HepG2 (cell line): ENCODE results near the gene EED. TPM values are rescaled to one million over a fixed set of nuclear protein-coding genes. Genes with fewer than 3 reads are reported as not detected.

Source experiments
- ATF6 ChIP-seq: sonication (generic); formaldehyde crosslinking; conservative IDR thresholded peaks from 2 replicates; pipeline ENCODE4 v1.4.0; 2020; ENCODE audit warnings: missing genetic modification reagents
- BATF2 ChIP-seq: sonication (generic); formaldehyde crosslinking; IDR thresholded peaks from 2 replicates; pipeline ENCODE4 v1.8.0; 2022; ENCODE audit warnings: mild to moderate bottlenecking, missing genetic modification reagents, moderate library complexity
- BRD4 ChIP-seq: sonication (generic); formaldehyde crosslinking; IDR thresholded peaks from 2 replicates; pipeline ENCODE4 v1.4.0; 2020; ENCODE audit warnings: missing genetic modification reagents
- IRF2 ChIP-seq: IDR thresholded peaks from 2 replicates; pipeline ENCODE4 v1.6.1; 2018; ENCODE audit warnings: missing genetic modification reagents, missing compliant biosample characterization
- KAT2B ChIP-seq: fragments of 150-350 bp; IDR thresholded peaks from 2 replicates; pipeline ENCODE4 v1.6.1; 2014; ENCODE audit warnings: low read depth, low read length, borderline replicate concordance
- MATR3 ChIP-seq: sonication (generic); formaldehyde crosslinking; IDR thresholded peaks from 2 replicates; pipeline ENCODE4 v1.4.0; 2020; ENCODE audit warnings: missing genetic modification reagents
- PAF1 ChIP-seq: IDR thresholded peaks from 2 replicates; pipeline ENCODE4 v1.6.1; 2016; ENCODE audit warnings: missing genetic modification reagents, missing compliant biosample characterization
- POLR2AphosphoS5 ChIP-seq: IDR thresholded peaks from 2 replicates; pipeline ENCODE4 v1.6.1; 2012; ENCODE audit warnings: low read depth, low read length
- RBM22 ChIP-seq: fragments of 200-400 bp; formaldehyde crosslinking; optimal IDR thresholded peaks from 2 replicates; pipeline ENCODE3; 2017; ENCODE audit warnings: mild to moderate bottlenecking, low read length, moderate library complexity
- SRF ChIP-seq: IDR thresholded peaks from 2 replicates; pipeline ENCODE4 v1.6.1; 2011; ENCODE audit warnings: mild to moderate bottlenecking, low read depth, low read length, moderate library complexity
- TOE1 ChIP-seq: sonication (generic); formaldehyde crosslinking; IDR thresholded peaks from 2 replicates; pipeline ENCODE4 v1.4.0; 2020; ENCODE audit warnings: mild to moderate bottlenecking, missing genetic modification reagents
- ZBTB42 ChIP-seq: sonication (generic); formaldehyde crosslinking; IDR thresholded peaks from 2 replicates; pipeline ENCODE4 v1.5.0; 2020; ENCODE audit warnings: mild to moderate bottlenecking, missing genetic modification reagents
- ZFP1 ChIP-seq: IDR thresholded peaks from 2 replicates; pipeline ENCODE4 v1.6.1; 2016
- ZMAT5 ChIP-seq: sonication (generic); formaldehyde crosslinking; IDR thresholded peaks from 2 replicates; pipeline ENCODE4 v1.5.0; 2020; ENCODE audit warnings: mild to moderate bottlenecking, low read depth, missing genetic modification reagents, borderline replicate concordance
- ZNF598 ChIP-seq: sonication (generic); formaldehyde crosslinking; IDR thresholded peaks from 2 replicates; pipeline ENCODE4 v1.5.1; 2020; ENCODE audit warnings: mild to moderate bottlenecking, missing genetic modification reagents, borderline replicate concordance
- ZNF619 ChIP-seq: sonication (generic); formaldehyde crosslinking; IDR thresholded peaks from 2 replicates; pipeline ENCODE4 v1.4.0; 2020; ENCODE audit warnings: mild to moderate bottlenecking, missing genetic modification reagents
- ZNF678 ChIP-seq: sonication (generic); formaldehyde crosslinking; IDR thresholded peaks from 2 replicates; pipeline ENCODE4 v1.4.0; 2020; ENCODE audit warnings: mild to moderate bottlenecking, missing genetic modification reagents
- ZNF761 ChIP-seq: sonication (generic); formaldehyde crosslinking; conservative IDR thresholded peaks from 2 replicates; pipeline ENCODE4 v1.4.0; 2020; ENCODE audit warnings: mild to moderate bottlenecking, missing genetic modification reagents
- ZNF782 ChIP-seq: sonication (generic); formaldehyde crosslinking; IDR thresholded peaks from 2 replicates; pipeline ENCODE4 v1.4.0; 2020; ENCODE audit warnings: missing genetic modification reagents, mild to moderate bottlenecking, borderline replicate concordance
- ZSCAN22 ChIP-seq: sonication (generic); formaldehyde crosslinking; IDR thresholded peaks from 2 replicates; pipeline ENCODE4 v1.4.0; 2020; ENCODE audit warnings: mild to moderate bottlenecking, missing genetic modification reagents
- polyA plus RNA-seq, 8 experiments: library from polyadenylated mRNA; depleted of rRNA in 3 of 8; stranded (reverse) in 7 of 8; unstranded in 1 of 8; fragments of >200 nt; fragmentation: Illumina TruSeq in 4 of 8; extraction: Trizol in 4 of 8; gene quantifications; 2 replicates each; pipeline versions ENCODE4 v1.2.1 to v1.2.3, GENCODE V29; 2011 to 2016; ENCODE audit warnings: low read depth in 4 of 8, missing spikeins in 1 of 8, mixed read lengths in 1 of 8; ENCODE audit not compliant: insufficient read depth in 1 of 8
- total RNA-seq, 5 experiments: library from RNA; depleted of rRNA; stranded (reverse); fragments of >200 nt; fragmentation: Illumina TruSeq; extraction: Trizol; gene quantifications; 2 replicates each; pipeline ENCODE4 v1.2.3, GENCODE V29; 2016; ENCODE audit warnings: low read depth in 1 of 5
- TF ChIP-seq, protein P1 (sequence below): sonication (generic); formaldehyde crosslinking; IDR thresholded peaks from 2 replicates; pipeline ENCODE4 v1.4.0; 2020; ENCODE audit warnings: missing genetic modification reagents, borderline replicate concordance
- TF ChIP-seq, protein P2 (sequence below): sonication (generic); formaldehyde crosslinking; IDR thresholded peaks from 2 replicates; pipeline ENCODE4 v1.4.0; 2020; ENCODE audit warnings: missing genetic modification reagents

EED gene
- total and polyA plus RNA-seq, 2 of the 13 experiments (the other 11 are each of a cell fraction or from before 2014, with no cell fraction given): 11.0 to 28.4 TPM

DNA sequence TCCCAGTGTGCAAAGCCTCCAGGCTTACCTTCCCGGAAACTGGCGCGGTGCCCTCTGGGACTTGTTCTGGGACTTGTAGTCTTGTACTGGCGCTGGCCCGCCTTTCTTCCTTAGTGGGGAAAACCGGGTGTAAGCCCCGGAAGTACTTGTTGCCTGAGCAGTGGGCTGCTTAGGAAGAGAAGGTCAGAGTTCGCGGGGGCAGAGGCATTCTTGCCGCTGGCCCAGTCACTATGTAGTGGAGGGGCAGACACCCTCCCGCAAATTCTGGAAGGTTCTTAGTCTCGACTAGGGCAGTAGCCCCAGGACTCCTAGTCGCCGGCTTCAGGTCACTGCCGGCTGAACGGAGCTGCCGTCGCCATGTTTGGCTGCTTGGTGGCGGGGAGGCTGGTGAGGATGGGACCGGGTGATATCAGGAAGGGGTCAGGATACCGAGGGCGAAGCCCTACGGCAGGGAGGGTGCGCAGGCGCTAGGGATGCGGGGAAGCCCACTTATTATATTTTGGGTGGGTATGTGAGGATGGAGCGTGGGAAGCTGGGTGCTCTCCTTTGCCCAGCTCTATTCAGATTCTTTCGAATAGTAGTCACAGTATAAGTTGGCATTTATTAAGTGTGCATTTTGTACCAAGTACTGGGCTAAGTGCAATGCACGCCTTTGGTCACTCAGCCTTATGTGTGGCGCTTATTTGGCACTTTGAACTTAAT, 57.7 kb downstream of the EED start, which contains the start of gene HIKESHI (continued):
- TF ChIP-seq, protein P1, sequence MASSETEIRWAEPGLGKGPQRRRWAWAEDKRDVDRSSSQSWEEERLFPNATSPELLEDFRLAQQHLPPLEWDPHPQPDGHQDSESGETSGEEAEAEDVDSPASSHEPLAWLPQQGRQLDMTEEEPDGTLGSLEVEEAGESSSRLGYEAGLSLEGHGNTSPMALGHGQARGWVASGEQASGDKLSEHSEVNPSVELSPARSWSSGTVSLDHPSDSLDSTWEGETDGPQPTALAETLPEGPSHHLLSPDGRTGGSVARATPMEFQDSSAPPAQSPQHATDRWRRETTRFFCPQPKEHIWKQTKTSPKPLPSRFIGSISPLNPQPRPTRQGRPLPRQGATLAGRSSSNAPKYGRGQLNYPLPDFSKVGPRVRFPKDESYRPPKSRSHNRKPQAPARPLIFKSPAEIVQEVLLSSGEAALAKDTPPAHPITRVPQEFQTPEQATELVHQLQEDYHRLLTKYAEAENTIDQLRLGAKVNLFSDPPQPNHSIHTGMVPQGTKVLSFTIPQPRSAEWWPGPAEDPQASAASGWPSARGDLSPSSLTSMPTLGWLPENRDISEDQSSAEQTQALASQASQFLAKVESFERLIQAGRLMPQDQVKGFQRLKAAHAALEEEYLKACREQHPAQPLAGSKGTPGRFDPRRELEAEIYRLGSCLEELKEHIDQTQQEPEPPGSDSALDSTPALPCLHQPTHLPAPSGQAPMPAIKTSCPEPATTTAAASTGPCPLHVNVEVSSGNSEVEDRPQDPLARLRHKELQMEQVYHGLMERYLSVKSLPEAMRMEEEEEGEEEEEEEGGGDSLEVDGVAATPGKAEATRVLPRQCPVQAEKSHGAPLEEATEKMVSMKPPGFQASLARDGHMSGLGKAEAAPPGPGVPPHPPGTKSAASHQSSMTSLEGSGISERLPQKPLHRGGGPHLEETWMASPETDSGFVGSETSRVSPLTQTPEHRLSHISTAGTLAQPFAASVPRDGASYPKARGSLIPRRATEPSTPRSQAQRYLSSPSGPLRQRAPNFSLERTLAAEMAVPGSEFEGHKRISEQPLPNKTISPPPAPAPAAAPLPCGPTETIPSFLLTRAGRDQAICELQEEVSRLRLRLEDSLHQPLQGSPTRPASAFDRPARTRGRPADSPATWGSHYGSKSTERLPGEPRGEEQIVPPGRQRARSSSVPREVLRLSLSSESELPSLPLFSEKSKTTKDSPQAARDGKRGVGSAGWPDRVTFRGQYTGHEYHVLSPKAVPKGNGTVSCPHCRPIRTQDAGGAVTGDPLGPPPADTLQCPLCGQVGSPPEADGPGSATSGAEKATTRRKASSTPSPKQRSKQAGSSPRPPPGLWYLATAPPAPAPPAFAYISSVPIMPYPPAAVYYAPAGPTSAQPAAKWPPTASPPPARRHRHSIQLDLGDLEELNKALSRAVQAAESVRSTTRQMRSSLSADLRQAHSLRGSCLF (CRISPR knock-in tag): no peak
- TF ChIP-seq BRD4 (CRISPR knock-in tag) (0 out of 2 replicates have a peak, but pooled peaks have one; percentile 50), ZMAT5 (CRISPR knock-in tag) (no peak), SRF (peak; percentile 93), ZFP1 (0 out of 2 replicates have a peak, but pooled peaks have one; percentile 58), RBM22 (no peak), ZNF761 (CRISPR knock-in tag) (peak; percentile 94), ZNF598 (CRISPR knock-in tag) (peak; percentile 95), ZNF678 (CRISPR knock-in tag) (no peak), ATF6 (no peak), ZNF782 (CRISPR knock-in tag) (no peak), TOE1 (peak; percentile 41), BATF2 (CRISPR knock-in tag) (no peak), MATR3 (CRISPR knock-in tag) (no peak), IRF2 (peak; percentile 98), POLR2AphosphoS5 (peak; percentile 88), PAF1 (CRISPR knock-in tag) (no peak), ZBTB42 (no peak), KAT2B (no peak), ZNF619 (CRISPR knock-in tag) (no peak; the same call in 1 of the 2 replicates), ZSCAN22 (CRISPR knock-in tag) (no peak)
- TF ChIP-seq, protein P2, sequence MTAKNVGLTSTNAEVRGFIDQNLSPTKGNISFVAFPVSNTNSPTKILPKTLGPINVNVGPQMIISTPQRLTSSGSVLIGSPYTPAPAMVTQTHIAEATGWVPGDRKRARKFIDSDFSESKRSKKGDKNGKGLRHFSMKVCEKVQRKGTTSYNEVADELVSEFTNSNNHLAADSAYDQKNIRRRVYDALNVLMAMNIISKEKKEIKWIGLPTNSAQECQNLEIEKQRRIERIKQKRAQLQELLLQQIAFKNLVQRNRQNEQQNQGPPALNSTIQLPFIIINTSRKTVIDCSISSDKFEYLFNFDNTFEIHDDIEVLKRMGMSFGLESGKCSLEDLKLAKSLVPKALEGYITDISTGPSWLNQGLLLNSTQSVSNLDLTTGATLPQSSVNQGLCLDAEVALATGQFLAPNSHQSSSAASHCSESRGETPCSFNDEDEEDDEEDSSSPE (CRISPR knock-in tag): peak; percentile 85
